A549 (cell line): ENCODE results near the gene TCF20. TPM values are rescaled to one million over a fixed set of nuclear protein-coding genes. Genes with fewer than 3 reads are reported as not detected.

Experiments
- ATAC-seq, 2 experiments: fragments of 200-7000 bp in 1 of 2; fragments of >200 bp in 1 of 2; cut with Nextera tagmentation in 1 of 2; cut with Tn5 transposase in 1 of 2; 3 replicates each; pipeline versions ENCODE4 v1.8.0 to v1.9.1; 2018 to 2020; ENCODE audit warnings: mild to moderate bottlenecking in 1 of 2, moderate library complexity in 1 of 2
- CTCF ChIA-PET: fragments of 300-600 bp; sonication (Branson Sonifier 250); formaldehyde crosslinking; extraction: SDS; loops from one replicate; lab custom pipeline; 2021; ENCODE audit warnings: antibody characterized with exemption, inconsistent platforms; lab: Yijun Ruan, JAX
- POLR2A ChIA-PET: fragments of 350-600 bp; formaldehyde crosslinking; extraction: SDS; loops from one replicate; lab custom pipeline; 2021; ENCODE audit warnings: antibody characterized with exemption, inconsistent platforms; lab: Yijun Ruan, JAX
- DNase-seq, 2 experiments: peaks; one replicate each; pipeline versions ENCODE4 v3.0.0 to v3.0.0-alpha.2; 2011 to 2016; ENCODE audit warnings: low read depth in 1 of 2, low spot score in 1 of 2
- FAIRE-seq: peaks from 2 replicates; lab custom pipeline; 2011; peaks lifted over from hg19 to GRCh38; lab: Jason Lieb, UNC
- H3K27ac ChIP-seq, 2 experiments: fragments of >200 bp; sonication (Bioruptor Twin); formaldehyde crosslinking; 3 replicates each; pipeline ENCODE4 v1.5.1; 2016 to 2017
- H3K4me1 ChIP-seq: fragments of >200 bp; sonication (Bioruptor Twin); formaldehyde crosslinking; 3 replicates; pipeline ENCODE4 v1.6.1; 2016
- H3K4me2 ChIP-seq: fragments of >200 bp; sonication (Bioruptor Twin); formaldehyde crosslinking; 3 replicates; pipeline ENCODE4 v1.6.1; 2016
- H3K4me3 ChIP-seq: fragments of >200 bp; sonication (Bioruptor Twin); formaldehyde crosslinking; 3 replicates; pipeline ENCODE4 v1.5.1; 2016
- H3K9me3 ChIP-seq: fragments of >200 bp; sonication (Bioruptor Twin); formaldehyde crosslinking; 3 replicates; pipeline ENCODE4 v1.6.1; 2016
- CEBPB ChIP-seq, 2 experiments: fragments of >200 bp in 1 of 2; sonication (Bioruptor Twin) in 1 of 2; formaldehyde crosslinking in 1 of 2; IDR thresholded peaks; 2 replicates each; pipeline ENCODE4 v1.6.1; 2012 to 2016
- CHD4 ChIP-seq: fragments of 200-600 bp; sonication (generic); IDR thresholded peaks from 2 replicates; pipeline ENCODE4 v1.6.1; 2016; ENCODE audit warnings: antibody characterized with exemption, mild to moderate bottlenecking, borderline replicate concordance
- CTCF ChIP-seq: fragments of >200 bp; sonication (Bioruptor Twin); formaldehyde crosslinking; IDR thresholded peaks from 3 replicates; pipeline ENCODE4 v1.5.1; 2016
- EHMT2 ChIP-seq: fragments of 200-600 bp; sonication (generic); IDR thresholded peaks from 2 replicates; pipeline ENCODE4 v1.6.1; 2016; ENCODE audit warnings: antibody characterized with exemption, low read depth, mild to moderate bottlenecking, moderate library complexity
- GATA3 ChIP-seq: IDR thresholded peaks from 2 replicates; pipeline ENCODE4 v1.6.1; 2012; ENCODE audit warnings: borderline replicate concordance
- HDAC2 ChIP-seq: fragments of 200-600 bp; sonication (generic); IDR thresholded peaks from 2 replicates; pipeline ENCODE4 v1.6.1; 2016
- HOXA7 ChIP-seq: fragments of 250-450 bp; sonication (Bioruptor Pico); IDR thresholded peaks from 2 replicates; pipeline ENCODE4 v1.5.0; 2020; ENCODE audit warnings: mild to moderate bottlenecking, moderate library complexity
- KDM1A ChIP-seq: fragments of 200-600 bp; sonication (generic); IDR thresholded peaks from 2 replicates; pipeline ENCODE4 v1.6.1; 2016; ENCODE audit warnings: low read depth, mild to moderate bottlenecking
- MYC ChIP-seq: IDR thresholded peaks from 2 replicates; pipeline ENCODE4 v1.6.1; 2012; ENCODE audit warnings: mild to moderate bottlenecking, inconsistent platforms, low read length, improper control_type of control experiment, borderline replicate concordance
- NR3C1 ChIP-seq: fragments of >200 bp; sonication (Bioruptor Twin); formaldehyde crosslinking; IDR thresholded peaks from 3 replicates; pipeline ENCODE4 v1.6.1; 2017
- PHF8 ChIP-seq: fragments of 200-600 bp; sonication (generic); IDR thresholded peaks from 2 replicates; pipeline ENCODE4 v1.6.1; 2016; ENCODE audit warnings: low read depth, mild to moderate bottlenecking, antibody characterized with exemption, moderate library complexity, borderline replicate concordance
- RARB ChIP-seq: fragments of 250-450 bp; sonication (Bioruptor Pico); IDR thresholded peaks from 2 replicates; pipeline ENCODE4 v1.8.0; 2021; ENCODE audit warnings: mild to moderate bottlenecking, moderate library complexity
- TP53 ChIP-seq: fragments of 250-450 bp; sonication (Bioruptor Pico); IDR thresholded peaks from 2 replicates; pipeline ENCODE4 v1.5.0; 2021; ENCODE audit warnings: mild to moderate bottlenecking, moderate library complexity
- USF2 ChIP-seq: fragments of 450-650 bp; IDR thresholded peaks from 2 replicates; pipeline ENCODE4 v1.6.1; 2014; ENCODE audit warnings: antibody characterized with exemption
- ZNF302 ChIP-seq: fragments of 250-450 bp; sonication (Bioruptor Pico); IDR thresholded peaks from 2 replicates; pipeline ENCODE4 v1.9.0; 2021; ENCODE audit warnings: inconsistent platforms, mild to moderate bottlenecking, moderate library complexity
- WGBS: methylation state at CpG from one replicate; pipeline ENCODE4 v1.1.6; 2017; ENCODE audit errors: missing lambda C conversion rate; 5-methylcytosine and 5-hydroxymethylcytosine counted together
- polyA plus RNA-seq, 4 experiments: library from polyadenylated mRNA; depleted of rRNA in 3 of 4; stranded (reverse); fragments of >200 nt; fragmentation: RNase III in 1 of 4; extraction: RNeasy Plus Mini Kit Qiagen cat#74134 plus additional on column Dnase treatment in 1 of 4; gene quantifications; 2 replicates in 3 of 4; 3 replicates in 1 of 4; pipeline ENCODE4 v1.2.3, GENCODE V29; 2011 to 2017
- TF ChIP-seq, protein P1 (sequence below): fragments of 250-450 bp; sonication (Bioruptor Pico); IDR thresholded peaks from 2 replicates; pipeline ENCODE4 v1.5.0; 2021; ENCODE audit warnings: mild to moderate bottlenecking, moderate library complexity, borderline replicate concordance
- TF ChIP-seq, protein P2 (sequence below): fragments of >200 bp; sonication (Bioruptor Twin); formaldehyde crosslinking; IDR thresholded peaks from 3 replicates; pipeline ENCODE4 v1.6.1; 2016
- TF ChIP-seq, protein P3 (sequence below): fragments of 150-350 bp; IDR thresholded peaks from 2 replicates; pipeline ENCODE4 v1.6.1; 2014; ENCODE audit warnings: low read depth, mild to moderate bottlenecking, low read length

TCF20 gene
- polyA plus RNA-seq, 2 of the 4 experiments (the other 2 are of a cell fraction): 11.9 to 16.5 TPM

DNA sequence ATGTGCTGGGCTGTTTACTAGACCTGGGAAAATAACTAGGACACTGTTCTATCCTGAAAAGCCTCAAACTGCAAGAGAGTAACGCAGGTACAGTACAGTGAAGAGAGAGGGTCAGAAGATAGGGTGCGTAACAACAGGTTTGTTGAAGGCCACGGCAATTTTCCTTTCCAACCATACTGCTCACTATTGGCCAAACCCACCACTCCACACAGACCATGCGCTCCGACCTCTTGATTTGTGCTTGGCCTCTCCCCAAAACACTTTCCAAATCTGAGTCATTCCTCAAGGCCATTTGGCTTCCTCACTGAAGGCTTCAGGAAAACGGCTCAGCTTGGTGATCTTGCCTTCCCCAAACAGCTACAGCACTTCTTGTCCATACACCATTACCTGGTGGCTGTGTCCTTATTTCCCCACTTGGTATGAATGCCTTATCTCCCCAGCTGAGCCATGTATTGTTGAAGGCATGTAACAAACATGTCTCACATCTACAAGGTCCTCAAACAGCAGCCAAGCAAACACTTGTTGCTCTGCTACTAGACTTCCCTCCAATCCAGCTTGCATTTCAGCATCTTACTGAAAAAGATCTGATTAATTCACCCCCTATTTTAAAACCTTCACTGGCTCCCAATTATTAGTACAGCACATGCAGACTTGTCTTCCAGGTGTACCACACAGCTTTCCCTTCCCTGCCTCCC is 40.9 kb downstream of the TCF20 start:
- WGBS: 85% methylated on average over 6 of the region's 6 CpGs
- H3K4me2 ChIP-seq: no peak overlapping the region
- ChIA-PET CTCF (no interaction called here), POLR2A (no interaction called here)
- TF ChIP-seq, protein P1, sequence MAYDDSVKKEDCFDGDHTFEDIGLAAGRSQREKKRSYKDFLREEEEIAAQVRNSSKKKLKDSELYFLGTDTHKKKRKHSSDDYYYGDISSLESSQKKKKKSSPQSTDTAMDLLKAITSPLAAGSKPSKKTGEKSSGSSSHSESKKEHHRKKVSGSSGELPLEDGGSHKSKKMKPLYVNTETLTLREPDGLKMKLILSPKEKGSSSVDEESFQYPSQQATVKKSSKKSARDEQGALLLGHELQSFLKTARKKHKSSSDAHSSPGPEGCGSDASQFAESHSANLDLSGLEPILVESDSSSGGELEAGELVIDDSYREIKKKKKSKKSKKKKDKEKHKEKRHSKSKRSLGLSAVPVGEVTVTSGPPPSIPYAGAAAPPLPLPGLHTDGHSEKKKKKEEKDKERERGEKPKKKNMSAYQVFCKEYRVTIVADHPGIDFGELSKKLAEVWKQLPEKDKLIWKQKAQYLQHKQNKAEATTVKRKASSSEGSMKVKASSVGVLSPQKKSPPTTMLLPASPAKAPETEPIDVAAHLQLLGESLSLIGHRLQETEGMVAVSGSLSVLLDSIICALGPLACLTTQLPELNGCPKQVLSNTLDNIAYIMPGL (CRISPR knock-in tag): no peak
- TF ChIP-seq, protein P2, sequence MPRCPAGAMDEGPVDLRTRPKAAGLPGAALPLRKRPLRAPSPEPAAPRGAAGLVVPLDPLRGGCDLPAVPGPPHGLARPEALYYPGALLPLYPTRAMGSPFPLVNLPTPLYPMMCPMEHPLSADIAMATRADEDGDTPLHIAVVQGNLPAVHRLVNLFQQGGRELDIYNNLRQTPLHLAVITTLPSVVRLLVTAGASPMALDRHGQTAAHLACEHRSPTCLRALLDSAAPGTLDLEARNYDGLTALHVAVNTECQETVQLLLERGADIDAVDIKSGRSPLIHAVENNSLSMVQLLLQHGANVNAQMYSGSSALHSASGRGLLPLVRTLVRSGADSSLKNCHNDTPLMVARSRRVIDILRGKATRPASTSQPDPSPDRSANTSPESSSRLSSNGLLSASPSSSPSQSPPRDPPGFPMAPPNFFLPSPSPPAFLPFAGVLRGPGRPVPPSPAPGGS: no peak
- TF ChIP-seq CEBPB (IDR thresholded peaks at IDR 0.05) (no peak), TP53 (CRISPR knock-in tag) (no peak), RARB (CRISPR knock-in tag) (no peak), HDAC2 (no peak), EHMT2 (no peak), ZNF302 (no peak), USF2 (no peak), CTCF (no peak), KDM1A (no peak), PHF8 (no peak)
- H3K9me3 ChIP-seq: no peaks in the 10 kb centered on the region
- FAIRE-seq (no peak), DNase-seq (no peak), ATAC-seq (no peak)
- H3K4me1 ChIP-seq: 0 out of 3 replicates have a peak, but pooled peaks cover 5% of the 10 kb centered on the region
- no peak overlapping the region for H3K4me3 ChIP-seq
- H3K27ac ChIP-seq: no peak overlapping the region

DNA sequence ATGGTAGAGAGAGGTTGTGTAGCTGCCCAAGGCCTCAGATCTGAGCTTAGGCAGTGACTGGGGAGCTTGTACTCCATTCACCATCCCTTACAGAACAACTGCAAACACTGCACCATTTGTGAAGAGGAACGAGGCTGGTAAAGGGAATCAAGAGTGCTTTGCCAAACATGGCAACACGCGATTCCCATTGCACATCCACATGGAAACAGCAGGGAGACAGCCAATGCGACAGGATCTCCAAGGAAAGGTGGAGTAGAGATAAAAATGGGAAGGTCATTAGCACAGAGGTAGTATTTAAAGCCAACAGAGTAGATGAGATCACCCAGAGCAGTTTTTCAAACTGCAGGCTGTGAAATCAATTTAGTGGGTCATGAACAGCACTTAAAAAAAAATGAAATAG is 42.0 kb downstream of the TCF20 start:
- no peak for DNase-seq
- no peaks in the 10 kb centered on the region for H3K9me3 ChIP-seq
- 96% methylated on average over 4 of the region's 4 CpGs for WGBS
- no peak for TF ChIP-seq MYC
- no peak for TF ChIP-seq GATA3
- TF ChIP-seq HOXA7 (CRISPR knock-in tag): no peak
- TF ChIP-seq, protein P3, sequence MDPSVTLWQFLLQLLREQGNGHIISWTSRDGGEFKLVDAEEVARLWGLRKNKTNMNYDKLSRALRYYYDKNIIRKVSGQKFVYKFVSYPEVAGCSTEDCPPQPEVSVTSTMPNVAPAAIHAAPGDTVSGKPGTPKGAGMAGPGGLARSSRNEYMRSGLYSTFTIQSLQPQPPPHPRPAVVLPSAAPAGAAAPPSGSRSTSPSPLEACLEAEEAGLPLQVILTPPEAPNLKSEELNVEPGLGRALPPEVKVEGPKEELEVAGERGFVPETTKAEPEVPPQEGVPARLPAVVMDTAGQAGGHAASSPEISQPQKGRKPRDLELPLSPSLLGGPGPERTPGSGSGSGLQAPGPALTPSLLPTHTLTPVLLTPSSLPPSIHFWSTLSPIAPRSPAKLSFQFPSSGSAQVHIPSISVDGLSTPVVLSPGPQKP: no peak
- no peak for TF ChIP-seq CTCF
- no peak for TF ChIP-seq KDM1A
- TF ChIP-seq NR3C1: no peak
- TF ChIP-seq CHD4: no peak
- TF ChIP-seq PHF8: no peak
- TF ChIP-seq, all 56 proteins: peak for 0
- ATAC-seq (no peak), FAIRE-seq (no peak)
- no peak overlapping the region for H3K27ac ChIP-seq
- ChIA-PET POLR2A (no interaction called here), CTCF (no interaction called here)
- no peak overlapping the region for H3K4me3 ChIP-seq
- H3K4me2 ChIP-seq: no peak overlapping the region
- H3K4me1 ChIP-seq: 0 out of 3 replicates have a peak, but pooled peaks cover 5% of the 10 kb centered on the region
